ENCODE measurements around the gene FRMD4A.
"Not testable (repeated sequence)": the region's sequence is repeated elsewhere in the genome, so short reads cannot be mapped to it uniquely, and the experiment has no call there.

The FRMD4A gene

DNA sequence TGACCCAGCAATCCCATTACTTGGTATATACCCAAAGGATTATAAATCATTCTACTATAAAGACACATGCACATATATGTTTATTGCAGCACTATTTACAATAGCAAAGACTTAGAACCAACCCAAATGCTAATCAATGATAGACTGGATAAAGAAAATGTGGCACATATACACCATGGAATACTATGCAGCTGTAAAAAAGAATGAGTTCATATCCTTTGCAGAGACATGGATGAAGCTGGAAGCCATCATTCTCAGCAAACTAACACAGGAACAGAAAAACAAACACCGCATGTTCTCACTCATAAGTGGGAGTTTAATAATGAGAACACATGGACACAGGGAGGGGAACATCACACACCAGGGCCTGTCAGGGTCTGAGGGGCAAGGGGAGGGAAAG lies 434.6 kb downstream of the FRMD4A start:
- not testable (repeated sequence) for DNase-seq

GRCh38 chr10:13894412-13895093 lies 436.2 kb downstream of the FRMD4A start:
- DNase-seq, result no peak

DNA sequence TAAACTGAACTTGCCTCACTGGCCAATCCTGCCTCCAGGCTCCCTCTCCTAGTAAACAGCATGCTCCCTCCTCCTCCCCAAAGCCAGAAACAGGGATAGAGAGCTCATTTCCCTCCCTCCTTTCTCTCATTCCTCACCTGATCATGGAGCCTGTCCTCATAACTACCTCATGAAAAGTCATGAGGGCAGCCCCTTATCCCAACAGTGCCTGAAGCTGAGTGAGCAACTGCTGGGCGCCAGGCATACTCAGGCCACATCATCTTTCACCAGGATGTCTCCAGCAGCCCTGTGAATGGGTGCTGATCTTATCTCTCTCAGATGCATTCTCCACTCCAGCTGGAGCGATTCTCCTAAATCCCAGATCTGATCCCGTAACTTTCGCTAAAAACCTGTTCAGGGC lies 436.8 kb downstream of the FRMD4A start:
- no peak for DNase-seq

GRCh38 chr10:13892871-13893270 lies 437.9 kb downstream of the FRMD4A start:
- no peak for DNase-seq

DNA sequence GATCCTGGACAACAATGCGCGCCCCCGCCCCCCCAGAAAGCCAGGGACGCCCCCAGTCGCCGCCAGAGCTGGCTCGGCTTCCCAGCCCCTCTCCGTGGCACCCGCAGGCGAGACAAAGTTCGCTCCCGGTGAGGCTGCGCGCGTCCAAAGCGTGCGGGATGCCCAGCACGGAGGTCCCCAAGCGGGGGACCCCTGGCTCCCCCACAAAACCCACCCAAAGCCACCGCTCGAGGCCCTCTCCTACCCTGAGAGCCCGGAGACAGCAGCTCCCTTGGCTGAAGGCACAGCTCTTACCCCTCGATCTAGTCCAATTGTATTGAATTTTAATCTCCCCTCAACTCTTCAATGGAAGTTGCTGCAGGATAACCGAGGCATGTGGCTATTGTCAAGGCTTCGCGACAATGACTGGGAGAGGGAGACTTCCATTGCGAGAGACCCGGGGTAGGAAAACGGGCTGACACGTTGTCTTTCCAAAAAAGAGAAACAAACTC lies 438.7 kb downstream of the FRMD4A start:
- DNase-seq, result no peak

DNA sequence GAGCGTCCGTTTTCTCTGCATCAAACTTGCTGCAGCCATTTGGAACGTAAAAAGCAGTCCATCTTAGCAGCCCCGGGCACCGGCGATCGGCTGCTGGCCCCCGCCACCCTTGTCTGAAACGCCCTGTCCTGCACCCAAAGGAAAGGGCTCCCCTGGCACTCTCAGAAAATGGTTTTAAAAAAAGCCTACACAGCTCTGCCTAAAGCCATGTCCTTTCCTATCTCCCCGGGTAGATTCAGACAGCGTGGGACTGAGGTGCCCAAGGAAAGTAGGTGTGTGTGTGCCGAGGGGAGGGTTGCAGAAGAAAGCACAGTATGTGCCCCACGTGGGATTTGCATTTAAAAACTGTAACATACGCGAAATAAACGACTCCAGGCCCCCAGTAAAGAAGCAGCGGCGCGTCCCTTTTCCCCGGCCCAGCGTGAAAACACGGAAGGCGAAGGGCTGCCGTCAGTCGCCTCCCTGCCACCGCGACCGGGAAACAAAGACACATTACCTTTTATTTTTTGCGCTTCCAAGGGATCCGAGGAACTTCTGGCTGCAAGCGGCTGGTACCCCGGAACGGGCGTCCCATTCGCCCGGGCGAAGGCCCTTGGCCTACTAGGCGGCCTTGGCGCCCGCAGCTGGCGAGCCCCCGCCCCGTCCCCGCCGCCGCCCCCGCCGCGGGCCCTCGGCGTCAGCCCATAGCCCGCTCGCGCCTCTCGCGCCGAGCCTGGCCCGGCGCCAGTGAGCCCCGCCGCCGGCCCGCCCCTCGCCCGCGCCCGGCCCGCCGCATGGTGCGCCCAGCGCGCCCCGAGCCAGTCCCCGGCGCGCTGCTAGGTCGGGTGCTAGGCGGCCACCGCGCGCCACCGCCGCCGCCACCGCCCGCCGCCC lies 439.4 kb downstream of the FRMD4A start:
- DNase-seq, result no peak

GRCh38 chr10:13890233-13891127 lies 440.2 kb downstream of the FRMD4A start:
- DNase-seq, result no peak

GRCh38 chr10:13887761-13888160 lies 443.0 kb downstream of the FRMD4A start:
- DNase-seq, result no peak

DNA sequence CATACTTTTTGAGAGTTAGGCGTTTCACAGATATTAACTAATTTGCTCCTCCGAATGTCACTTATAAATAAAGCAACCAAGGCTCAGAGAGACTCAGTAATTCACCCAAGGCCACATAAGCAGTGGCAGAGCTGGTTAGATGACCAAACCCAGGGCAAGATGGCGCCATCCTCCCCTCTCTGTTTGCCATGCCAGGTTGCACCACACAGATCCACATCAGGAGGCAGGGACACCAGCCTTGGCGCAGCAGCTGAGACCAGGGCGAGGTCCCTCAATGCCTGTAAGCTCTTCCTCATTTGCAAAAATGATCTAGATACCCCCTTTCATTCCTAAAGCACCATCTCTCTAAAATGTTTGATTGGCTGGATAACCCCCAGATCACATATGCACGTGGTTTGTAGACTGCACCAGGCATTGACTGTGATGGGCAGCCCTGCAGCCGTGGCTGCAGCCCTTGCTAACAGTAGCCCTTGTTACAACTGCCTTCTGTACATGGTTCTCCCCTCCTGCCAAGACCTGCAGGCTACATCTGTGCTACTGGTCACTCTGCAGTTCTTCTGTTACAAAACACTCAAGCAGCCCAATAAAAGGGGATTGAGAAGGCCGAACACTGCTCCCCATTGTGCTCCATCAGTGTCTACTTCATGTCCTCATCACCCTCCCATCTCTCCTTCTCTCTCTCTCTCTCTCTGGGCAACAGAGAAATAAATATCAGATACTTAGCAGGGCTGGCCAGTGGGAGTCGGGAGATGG lies 445.3 kb downstream of the FRMD4A start:
- no peak for DNase-seq

DNA sequence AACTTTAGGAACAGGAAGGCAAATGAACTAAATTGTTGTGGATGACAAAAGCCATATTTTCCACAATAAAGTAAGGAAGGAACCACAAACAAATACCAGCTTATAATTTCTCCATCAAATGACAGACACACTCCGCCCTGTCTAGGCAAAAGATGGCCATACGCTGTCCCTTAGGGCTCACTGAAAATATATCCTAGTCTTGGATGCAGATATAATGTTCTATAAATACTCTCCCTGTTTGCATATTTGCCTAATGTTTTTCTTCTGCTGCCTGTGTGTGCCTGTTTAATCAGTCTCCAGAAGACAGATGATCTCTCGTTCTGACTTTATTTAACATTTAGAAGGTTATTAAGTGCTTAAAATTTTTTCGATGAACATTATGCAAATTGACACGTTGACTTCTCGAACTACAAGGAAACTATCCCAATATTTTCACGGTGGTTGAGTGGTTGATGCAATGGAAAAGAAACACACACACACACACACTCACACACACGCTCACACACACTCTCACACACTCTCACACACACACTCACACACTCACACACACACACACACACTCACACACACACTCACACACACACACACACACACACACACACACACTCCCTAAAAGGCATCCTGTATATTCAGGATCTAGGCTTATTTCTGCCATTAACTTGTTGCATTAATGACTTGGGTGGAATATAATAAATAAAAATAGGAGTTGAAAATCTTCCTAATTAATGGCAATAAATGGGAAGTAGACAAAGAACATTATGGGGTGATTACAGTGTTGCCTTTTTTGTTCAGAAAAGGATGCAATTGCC lies 446.9 kb downstream of the FRMD4A start:
- no peak for DNase-seq

- peak; percentile 2 for DNase-seq
Observed at GRCh38 chr10:13882119-13882711, 448.5 kb downstream of the FRMD4A start.

DNA sequence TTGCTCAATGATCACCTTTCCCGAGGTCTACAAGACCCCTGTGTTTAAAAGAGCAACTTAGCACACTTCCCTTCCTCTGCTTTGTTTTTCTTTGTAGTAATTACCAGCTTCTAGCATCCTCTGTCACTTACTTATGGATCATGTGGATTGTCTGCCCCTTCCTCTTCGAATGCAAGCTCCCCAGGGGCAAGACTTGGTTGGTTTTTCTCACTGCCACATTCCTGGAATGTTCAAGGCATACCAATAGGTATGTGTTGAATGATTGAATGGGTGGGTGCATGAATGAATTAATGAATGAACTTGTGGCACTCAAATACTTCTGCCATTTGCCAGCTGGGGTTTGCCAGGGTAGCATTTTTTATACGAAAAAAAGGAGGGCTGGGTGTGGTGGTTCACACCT lies 450.0 kb downstream of the FRMD4A start:
- DNase-seq, result no peak

DNA sequence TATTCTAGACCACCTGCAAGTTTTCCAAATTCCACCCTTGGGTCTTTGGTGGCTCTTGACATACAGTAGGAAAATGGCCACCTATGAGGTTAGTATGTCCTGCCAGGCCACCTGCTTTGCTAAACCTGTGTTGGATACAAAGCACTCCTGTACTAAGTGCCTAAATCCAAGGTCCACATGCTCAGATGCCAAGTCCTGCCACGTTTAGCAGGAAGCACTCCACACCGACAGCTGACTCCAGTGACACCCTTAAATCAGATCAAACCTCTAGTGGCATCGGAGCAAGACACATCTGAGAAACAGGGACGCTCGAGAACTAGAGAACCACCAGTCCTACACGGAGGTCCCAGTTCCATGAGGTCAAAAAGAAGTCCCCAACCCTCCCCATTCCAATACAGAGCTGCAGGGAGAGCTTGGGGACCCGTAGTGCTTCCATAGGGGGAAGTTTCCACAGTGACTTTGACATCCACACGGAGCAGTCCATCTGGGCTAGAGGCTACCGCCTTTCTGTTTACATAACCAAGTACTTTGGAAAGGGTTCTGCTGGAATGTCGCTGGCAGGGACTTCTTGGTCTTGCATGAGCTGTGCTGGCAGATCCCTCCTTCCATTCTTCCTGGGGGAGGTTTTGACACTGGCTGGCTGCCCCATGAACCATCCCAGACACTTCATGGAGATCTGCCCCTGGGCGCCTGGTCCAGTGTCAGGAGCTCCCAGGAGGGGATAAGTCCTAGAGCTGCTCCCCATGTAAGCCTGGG lies 453.4 kb downstream of the FRMD4A start:
- no peak for DNase-seq

GRCh38 chr10:13873196-13873595 lies 457.5 kb downstream of the FRMD4A start:
- no peak for DNase-seq

- no peak for DNase-seq
Observed at GRCh38 chr10:13872411-13872810, 458.3 kb downstream of the FRMD4A start.

DNA sequence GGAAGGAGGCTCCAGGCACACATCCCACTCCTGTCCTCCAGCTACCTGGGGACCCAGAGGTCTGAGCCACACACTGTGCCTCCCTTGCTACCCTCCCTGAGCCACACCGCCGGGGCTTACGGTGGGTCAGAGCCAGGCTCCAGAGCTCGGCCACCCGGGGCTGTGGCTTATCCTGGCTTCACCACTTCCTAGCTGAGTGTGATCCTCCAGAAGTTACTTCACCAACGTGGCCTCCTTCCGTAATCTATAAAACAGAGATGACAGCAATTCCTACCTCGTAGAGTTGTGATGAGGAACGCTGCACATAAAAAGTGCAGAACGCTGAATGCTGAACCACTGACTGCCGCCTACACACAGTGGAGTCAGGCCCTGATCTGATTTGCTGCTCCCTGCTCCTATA lies 458.9 kb downstream of the FRMD4A start:
- DNase-seq, result no peak

DNA sequence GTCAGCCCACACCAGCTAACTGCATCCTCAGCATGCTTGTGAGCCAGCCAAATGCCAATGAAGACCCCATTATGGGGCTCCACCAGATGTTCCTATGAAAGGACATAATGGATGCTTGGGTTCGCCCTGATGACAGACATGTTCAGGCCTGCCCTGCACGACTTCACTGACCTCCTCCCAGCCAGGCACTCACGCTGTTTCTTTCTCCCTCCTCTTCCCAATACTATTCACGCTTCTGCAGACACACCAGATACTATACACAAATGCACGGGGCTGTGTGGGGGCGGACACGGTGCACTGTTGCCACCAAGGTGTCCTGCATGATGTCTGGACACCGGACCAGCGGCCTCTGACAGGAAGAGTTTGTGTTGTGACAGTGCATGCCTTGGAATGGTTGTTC lies 459.7 kb downstream of the FRMD4A start:
- DNase-seq, result no peak

DNA sequence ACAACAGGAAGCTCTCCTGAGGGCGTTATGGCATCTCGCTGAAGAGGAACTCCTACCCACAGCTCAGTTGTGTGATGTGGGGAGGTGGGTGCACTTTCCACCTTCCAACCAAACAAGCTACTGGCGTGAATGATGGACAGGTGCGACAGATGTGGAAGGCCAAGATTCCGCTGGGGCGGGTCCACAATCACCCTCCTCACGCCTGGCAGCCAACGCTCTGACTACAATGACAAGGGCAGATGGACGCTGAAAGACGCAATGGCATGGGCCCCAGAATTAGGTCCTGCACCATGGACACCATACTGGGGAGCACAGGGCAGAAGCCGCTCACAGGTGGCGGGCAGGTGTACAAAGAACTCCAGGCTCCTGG lies 461.4 kb downstream of the FRMD4A start:
- DNase-seq, result no peak

GRCh38 chr10:13868528-13869294 lies 462.0 kb downstream of the FRMD4A start:
- DNase-seq, result no peak

- DNase-seq, result no peak
Observed at GRCh38 chr10:13867822-13868221, 462.9 kb downstream of the FRMD4A start.

All from CD4-positive, alpha-beta T cell treated with Interleukin-21 for 1 hour (primary cell).